Jurkat, Clone E6-1 (cell line): ENCODE results near the gene ETFDH.
A peak's percentile ranks its signal among the peaks of the same experiment; 100 is the strongest.
"Not testable (repeated sequence)": the region's sequence is repeated elsewhere in the genome, so short reads cannot be mapped to it uniquely, and the experiment has no call there.

Experiments used
- DNase-seq: peaks from one replicate; pipeline ENCODE4 v3.0.0-alpha.2; 2011; ENCODE audit warnings: low read depth, low spot score
- H3K4me3 ChIP-seq: 2 replicates; pipeline ENCODE4 v1.5.1; 2011; ENCODE audit warnings: mild to moderate bottlenecking, low read length, control low read depth, moderate library complexity

ETFDH gene

GRCh38 chr4:158673633-158674032, 1.5 kb downstream of the ETFDH start:
- H3K4me3 ChIP-seq: no peak overlapping the region
- DNase-seq: no peak

DNA sequence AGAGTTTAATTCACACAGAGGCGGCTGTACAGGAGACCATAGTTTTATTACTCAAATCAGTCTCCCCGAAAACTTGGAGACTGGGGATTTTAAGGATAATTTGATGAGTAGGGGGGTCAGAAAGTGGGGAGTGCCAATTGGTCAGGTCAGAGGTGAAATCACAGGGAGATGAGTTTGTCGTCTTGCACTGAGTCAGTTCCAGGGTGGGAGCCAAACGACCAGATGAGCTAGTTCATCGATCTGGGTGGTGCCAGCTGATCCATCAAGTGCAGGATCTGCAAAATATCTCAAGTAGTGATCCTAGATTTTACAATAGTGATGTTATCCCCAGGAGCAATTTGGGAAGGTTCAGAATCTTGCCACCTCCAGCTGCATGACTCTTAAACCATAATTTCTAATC, 4.0 kb downstream of the ETFDH start:
- no peak overlapping the region for H3K4me3 ChIP-seq
- no peak for DNase-seq

DNA sequence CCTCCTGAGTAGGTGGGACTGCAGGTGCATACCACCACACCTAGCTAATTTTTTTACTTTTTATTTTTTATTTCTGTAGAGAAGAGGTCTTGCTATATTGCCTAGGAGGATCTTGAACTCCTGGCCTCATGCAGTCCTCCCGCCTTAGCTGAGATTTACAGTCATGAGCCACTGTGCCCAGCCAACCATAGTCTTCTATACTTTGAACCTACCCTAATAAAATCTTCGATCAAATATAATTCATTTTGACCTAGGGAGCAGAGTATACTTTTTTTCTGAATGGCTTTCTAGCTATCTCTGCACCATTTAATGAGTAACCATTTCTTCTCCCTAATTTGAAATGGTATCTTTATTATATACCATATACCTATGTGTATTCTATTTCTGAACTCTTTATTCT, 6.7 kb downstream of the ETFDH start:
- H3K4me3 ChIP-seq: no peak overlapping the region
- no peak for DNase-seq

GRCh38 chr4:158681629-158682028, 9.5 kb downstream of the ETFDH start:
- no peak overlapping the region for H3K4me3 ChIP-seq
- no peak for DNase-seq

GRCh38 chr4:158682066-158682465, 10.0 kb downstream of the ETFDH start:
- no peak overlapping the region for H3K4me3 ChIP-seq
- no peak for DNase-seq

GRCh38 chr4:158688813-158689212, 16.7 kb downstream of the ETFDH start:
- DNase-seq: no peak
- H3K4me3 ChIP-seq: no peak overlapping the region

- DNase-seq: no peak
- H3K4me3 ChIP-seq: no peak overlapping the region
These were observed 32.2 kb downstream of the ETFDH start for GRCh38 chr4:158704274-158704673.

DNA sequence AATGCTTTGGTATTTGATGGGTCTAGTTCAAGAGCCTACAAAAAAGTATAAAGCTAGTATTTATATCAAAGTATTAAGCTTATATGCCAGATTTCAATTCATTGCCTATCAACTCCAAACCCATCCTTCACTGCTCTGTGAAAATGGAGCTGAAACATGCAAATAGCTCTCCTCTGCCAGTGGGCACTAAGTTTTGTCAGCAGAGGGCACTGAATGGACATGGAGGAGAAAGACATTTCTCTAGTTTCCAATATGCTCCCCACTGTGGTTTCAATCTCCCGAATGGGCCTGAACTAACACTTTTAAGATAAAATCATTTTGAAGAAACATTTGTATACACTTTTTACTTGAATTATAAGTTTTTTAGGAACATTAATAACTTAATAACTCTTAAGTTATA, 38.7 kb downstream of the ETFDH start:
- DNase-seq: no peak
- no peak overlapping the region for H3K4me3 ChIP-seq

DNA sequence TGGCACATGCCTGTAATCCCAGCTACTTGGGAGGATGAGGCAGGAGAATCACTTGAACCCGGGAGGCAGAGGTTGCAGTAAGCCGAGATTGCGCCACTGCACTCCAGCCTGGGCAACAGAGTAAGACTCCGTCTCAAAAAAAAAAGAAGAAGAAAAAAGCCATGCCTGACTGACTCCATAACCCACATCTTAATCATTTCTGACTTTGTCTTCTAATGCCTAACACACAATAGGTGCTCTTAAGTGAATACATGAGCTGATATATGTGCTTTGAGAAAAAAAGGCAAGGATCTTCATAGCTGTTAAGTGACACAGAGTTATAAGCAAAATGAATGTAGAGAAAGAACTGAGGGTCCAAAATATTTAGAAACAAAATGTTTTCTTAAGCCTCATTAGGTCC, 40.5 kb downstream of the ETFDH start:
- DNase-seq, H3K4me3 ChIP-seq: not testable (repeated sequence)

DNA sequence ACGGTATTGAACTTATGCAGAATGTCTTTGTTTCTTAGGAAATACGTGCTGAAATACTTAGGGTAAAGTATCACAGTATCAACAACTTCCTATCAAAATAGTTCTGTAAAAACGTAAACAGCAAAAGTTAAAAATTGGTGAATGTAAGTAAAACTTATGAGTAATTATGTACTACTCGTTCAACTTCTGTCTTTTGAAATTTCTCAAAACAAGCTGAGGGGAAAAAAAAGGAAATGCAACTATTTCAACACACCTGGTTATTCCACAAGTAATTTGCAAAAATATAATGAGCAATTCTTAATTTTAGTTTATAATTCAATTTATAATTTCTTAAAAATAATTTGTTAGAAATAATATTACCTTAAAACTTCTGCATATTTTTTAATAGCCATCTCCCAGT, 42.8 kb downstream of the ETFDH start:
- DNase-seq: no peak

DNA sequence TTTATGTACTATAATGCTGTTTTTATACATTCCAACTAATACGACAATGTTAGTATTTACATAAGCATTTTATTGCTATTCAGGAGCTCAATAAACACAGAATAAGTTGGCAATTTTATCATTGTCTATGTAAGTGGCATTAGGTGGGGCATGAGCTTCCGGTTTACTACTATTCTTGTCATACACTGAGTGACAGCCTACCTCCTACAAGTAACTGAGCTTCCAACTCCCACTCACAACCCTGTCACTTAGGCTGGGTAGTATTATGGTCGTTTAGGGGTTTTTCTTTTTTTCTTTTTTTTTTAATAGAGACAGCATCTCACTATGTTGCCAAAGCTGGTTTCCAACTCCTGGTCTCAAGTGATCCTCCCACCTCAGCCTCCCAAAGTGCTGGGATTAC, 43.7 kb downstream of the ETFDH start:
- no peak for DNase-seq
- no peak overlapping the region for H3K4me3 ChIP-seq

More for the DNA sequence above, 42.8 kb downstream of the ETFDH start:
- H3K4me3 ChIP-seq: no peak overlapping the region

GRCh38 chr4:158721680-158722079, 49.6 kb downstream of the ETFDH start:
- DNase-seq: no peak
- no peak overlapping the region for H3K4me3 ChIP-seq

DNA sequence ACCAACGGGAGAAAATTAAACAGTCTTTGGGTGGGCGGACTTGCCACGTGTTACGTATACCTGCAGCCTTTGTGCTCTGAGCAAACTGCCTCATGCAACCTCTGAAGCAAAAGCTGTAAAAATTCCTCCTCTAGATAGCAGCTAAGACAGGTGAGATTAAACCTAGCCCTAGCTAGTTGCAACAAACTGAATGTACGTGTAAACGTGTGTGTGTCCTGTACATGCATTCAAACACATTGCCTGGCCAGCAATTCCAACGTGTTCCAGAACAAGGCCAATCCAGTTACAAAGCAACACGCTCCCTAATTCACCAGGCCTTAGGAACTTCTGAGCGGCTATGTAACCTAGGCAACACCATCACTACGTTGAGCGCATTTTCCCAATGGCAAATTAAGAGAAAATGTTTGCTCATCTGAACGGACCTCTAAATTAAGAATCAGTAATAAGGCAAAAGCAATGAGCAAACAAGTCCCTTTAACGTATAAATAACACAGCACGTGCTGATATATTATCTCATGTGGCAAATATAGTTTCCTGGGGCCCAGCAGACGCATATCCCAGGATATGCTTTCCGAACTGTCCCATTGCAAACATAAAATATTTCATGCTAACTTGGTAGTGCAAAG, 50.3 kb downstream of the ETFDH start:
- DNase-seq: peak; percentile 5
- peak overlapping the region; percentile 92 for H3K4me3 ChIP-seq

- DNase-seq: peak; percentile 66
- H3K4me3 ChIP-seq: peak within 1 kb of the TSS; percentile 92
These were observed 51.1 kb downstream of the ETFDH start, which contains the start of gene PPID for GRCh38 chr4:158722917-158723793. Gene PPID (minus strand): TSS chr4:158723396. CDS start chr4:158723288, 108 bp downstream.

- DNase-seq: no peak
- H3K4me3 ChIP-seq: no peak overlapping the region
These were observed 52.5 kb downstream of the ETFDH start for GRCh38 chr4:158724637-158725036.

GRCh38 chr4:158726633-158727032, 54.5 kb downstream of the ETFDH start:
- DNase-seq: no peak
- H3K4me3 ChIP-seq: no peak overlapping the region

- no peak for DNase-seq
- H3K4me3 ChIP-seq: no peak overlapping the region
These were observed 56.1 kb downstream of the ETFDH start for GRCh38 chr4:158728236-158728635.

- peak; percentile 39 for DNase-seq
- no peak overlapping the region for H3K4me3 ChIP-seq
These were observed 57.8 kb downstream of the ETFDH start for GRCh38 chr4:158729716-158730559.

- no peak for DNase-seq
- H3K4me3 ChIP-seq: no peak overlapping the region
These were observed 66.8 kb downstream of the ETFDH start for GRCh38 chr4:158738866-158739265.

DNA sequence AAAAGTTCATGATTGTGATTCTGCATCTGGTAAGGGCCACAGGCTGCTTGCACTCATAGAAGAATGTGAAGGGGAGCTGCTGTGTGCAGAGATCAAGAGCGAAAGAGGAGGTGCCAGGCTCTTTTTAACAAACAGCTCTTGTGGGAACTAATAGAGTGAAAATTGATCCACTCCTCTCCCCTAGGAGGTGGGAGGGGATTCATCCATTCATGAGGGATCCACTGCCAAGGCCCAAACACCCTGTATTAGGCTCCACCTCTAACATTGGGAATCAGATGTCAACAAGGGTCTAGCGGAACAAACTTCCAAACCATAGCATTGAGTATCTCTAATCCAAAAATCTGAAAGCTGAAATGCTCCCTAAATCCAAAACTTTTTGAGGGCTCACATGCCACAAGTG, 67.5 kb downstream of the ETFDH start:
- H3K4me3 ChIP-seq: no peak overlapping the region
- DNase-seq: no peak
